Osteocyte (in vitro differentiated cells): ENCODE measurements around the gene RALBP1. TPM values are rescaled to one million over a fixed set of nuclear protein-coding genes. Genes with fewer than 3 reads are reported as not detected.

ENCODE experiments used
- DNase-seq: peaks from one replicate; pipeline ENCODE4 v3.0.0; 2021; ENCODE audit warnings: mixed read lengths; ENCODE audit not compliant: unreplicated experiment; ENCODE audit errors: extremely low spot score
- H3K27ac Mint-ChIP-seq: one replicate; pipeline ENCODE4 v1.8.0; 2021; ENCODE audit warnings: mild to moderate bottlenecking, mixed read lengths; ENCODE audit not compliant: unreplicated experiment
- H3K27me3 Mint-ChIP-seq: one replicate; pipeline ENCODE4 v1.8.0; 2021; ENCODE audit warnings: mixed read lengths; ENCODE audit not compliant: unreplicated experiment
- H3K36me3 Mint-ChIP-seq: one replicate; pipeline ENCODE4 v1.8.0; 2021; ENCODE audit warnings: mixed read lengths; ENCODE audit not compliant: unreplicated experiment
- H3K4me1 Mint-ChIP-seq: one replicate; pipeline ENCODE4 v1.8.0; 2021; ENCODE audit warnings: mixed read lengths; ENCODE audit not compliant: unreplicated experiment
- H3K4me3 Mint-ChIP-seq: one replicate; pipeline ENCODE4 v1.8.0; 2021; ENCODE audit warnings: mild to moderate bottlenecking, moderate library complexity, mixed read lengths; ENCODE audit not compliant: unreplicated experiment
- H3K9me3 Mint-ChIP-seq: one replicate; pipeline ENCODE4 v1.8.0; 2021; ENCODE audit warnings: mixed read lengths; ENCODE audit not compliant: unreplicated experiment
- total RNA-seq: library from RNA; stranded (reverse); gene quantifications from 2 replicates; pipeline ENCODE4 v1.2.1, GENCODE V29; 2021
- TF ChIP-seq, protein P1 (sequence below): fragments of 200-600 bp; sonication (generic); IDR thresholded peaks from 2 replicates; pipeline ENCODE4 v1.5.0; 2021; ENCODE audit warnings: antibody characterized with exemption, mild to moderate bottlenecking, moderate library complexity

The RALBP1 gene
- total RNA-seq, 1 donor from 2014 or later: 50.9 TPM

DNA sequence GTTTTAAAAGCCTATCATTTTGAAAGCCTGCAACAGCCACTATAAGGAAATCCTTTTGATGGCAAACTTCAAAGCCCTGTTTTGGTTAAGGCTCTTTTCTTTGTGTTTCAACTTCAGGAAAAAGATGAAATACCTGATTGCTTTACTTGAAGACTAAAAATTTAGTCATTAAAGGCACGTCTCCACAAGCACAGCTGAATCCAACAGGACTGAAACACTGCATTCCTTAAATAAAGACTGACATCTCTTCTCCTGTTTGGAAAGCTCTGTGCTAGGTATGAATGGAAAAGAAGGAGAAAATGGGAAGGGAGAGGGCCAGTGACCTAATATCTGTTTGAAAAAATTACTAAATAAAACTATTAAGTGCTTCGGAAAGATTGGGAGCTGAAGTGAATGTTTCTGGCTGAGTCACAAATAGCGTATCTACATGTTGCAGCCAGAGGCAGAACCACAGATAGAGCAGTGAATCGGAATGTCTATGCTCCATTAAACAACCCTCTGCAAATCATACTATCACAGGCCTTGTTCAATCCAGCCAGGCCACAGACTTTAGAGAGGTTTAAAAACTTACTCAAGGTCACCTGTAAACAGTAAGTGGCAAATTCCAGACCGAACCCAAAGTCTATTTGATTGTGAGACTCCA lies 21.1 kb upstream of the RALBP1 start:
- H3K27me3 Mint-ChIP-seq: peaks cover 37% of the 10 kb centered on the region
- H3K4me1 Mint-ChIP-seq: no peaks in the 10 kb centered on the region
- peaks cover 10% of the 10 kb centered on the region for H3K9me3 Mint-ChIP-seq
- no peak for DNase-seq
- H3K4me3 Mint-ChIP-seq: no peak overlapping the region
- no peaks in the 10 kb centered on the region for H3K36me3 Mint-ChIP-seq
- H3K27ac Mint-ChIP-seq: no peak overlapping the region
- TF ChIP-seq, protein P1, sequence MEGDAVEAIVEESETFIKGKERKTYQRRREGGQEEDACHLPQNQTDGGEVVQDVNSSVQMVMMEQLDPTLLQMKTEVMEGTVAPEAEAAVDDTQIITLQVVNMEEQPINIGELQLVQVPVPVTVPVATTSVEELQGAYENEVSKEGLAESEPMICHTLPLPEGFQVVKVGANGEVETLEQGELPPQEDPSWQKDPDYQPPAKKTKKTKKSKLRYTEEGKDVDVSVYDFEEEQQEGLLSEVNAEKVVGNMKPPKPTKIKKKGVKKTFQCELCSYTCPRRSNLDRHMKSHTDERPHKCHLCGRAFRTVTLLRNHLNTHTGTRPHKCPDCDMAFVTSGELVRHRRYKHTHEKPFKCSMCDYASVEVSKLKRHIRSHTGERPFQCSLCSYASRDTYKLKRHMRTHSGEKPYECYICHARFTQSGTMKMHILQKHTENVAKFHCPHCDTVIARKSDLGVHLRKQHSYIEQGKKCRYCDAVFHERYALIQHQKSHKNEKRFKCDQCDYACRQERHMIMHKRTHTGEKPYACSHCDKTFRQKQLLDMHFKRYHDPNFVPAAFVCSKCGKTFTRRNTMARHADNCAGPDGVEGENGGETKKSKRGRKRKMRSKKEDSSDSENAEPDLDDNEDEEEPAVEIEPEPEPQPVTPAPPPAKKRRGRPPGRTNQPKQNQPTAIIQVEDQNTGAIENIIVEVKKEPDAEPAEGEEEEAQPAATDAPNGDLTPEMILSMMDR: no peak

DNA sequence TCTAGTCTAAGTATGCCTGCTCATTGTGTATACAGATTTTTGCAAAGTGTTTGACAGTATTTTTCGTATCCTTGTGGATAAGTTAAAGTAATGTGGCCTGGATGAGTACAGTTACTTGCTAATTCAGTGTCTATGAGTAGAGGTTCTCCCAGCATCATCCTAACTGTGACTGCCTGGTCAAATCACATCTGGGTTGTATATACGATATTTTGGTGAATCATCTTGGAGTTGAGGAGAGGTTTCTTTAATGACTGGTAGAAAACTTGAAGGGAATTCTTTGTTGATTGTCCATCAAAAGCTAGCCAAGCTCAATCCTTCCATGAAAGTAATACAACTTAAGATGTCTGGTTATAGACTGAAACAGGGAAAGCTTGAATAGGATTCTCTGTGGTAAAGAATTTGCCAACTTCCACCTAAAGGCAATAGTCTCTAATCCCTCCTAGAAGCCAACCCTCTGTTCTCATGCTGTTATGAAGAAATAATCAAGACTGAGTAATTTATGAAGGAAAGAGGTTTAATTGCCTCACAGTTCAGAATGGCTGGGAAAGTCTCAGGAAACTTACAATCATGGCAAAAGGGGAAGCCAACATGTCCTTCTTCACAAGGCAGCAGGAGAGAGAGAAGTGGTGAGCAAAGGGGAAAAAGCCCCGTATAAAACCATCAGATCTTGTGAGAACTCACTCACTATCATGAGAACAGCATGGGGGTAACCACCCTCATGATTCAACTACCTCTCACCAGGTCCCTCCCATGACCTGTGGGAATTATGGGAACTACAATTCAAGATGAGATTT lies 19.4 kb upstream of the RALBP1 start:
- Mint-ChIP-seq H3K4me3 (no peak overlapping the region), H3K9me3 (peaks cover 10% of the 10 kb centered on the region), H3K27me3 (peaks cover 20% of the 10 kb centered on the region), H3K27ac (no peak overlapping the region), H3K4me1 (no peaks in the 10 kb centered on the region), H3K36me3 (no peaks in the 10 kb centered on the region)
- DNase-seq: no peak
- TF ChIP-seq, protein P1: no peak

DNA sequence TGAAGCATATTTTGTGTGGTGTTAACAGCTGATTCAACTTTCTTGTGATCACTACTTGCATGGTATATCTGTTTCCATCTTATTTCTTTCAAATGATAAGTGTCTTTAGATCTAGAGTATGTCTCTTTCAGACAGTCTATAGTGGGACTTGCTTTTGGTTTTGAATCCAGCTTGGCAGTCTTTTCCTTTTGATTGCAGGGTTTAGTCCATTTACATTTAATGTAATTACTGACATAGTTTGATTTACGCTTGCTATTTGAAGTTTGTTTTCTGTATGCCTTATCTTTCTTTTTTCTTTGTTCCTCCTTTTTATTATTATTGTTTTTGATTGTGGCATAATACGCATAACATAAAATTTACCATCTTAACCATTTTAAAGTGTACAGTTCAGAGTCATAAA lies 9.2 kb upstream of the RALBP1 start:
- peaks cover 28% of the 10 kb centered on the region for H3K27me3 Mint-ChIP-seq
- no peak overlapping the region for H3K27ac Mint-ChIP-seq
- DNase-seq: no peak
- H3K36me3 Mint-ChIP-seq: peaks cover 3% of the 10 kb centered on the region
- no peaks in the 10 kb centered on the region for H3K4me1 Mint-ChIP-seq
- H3K9me3 Mint-ChIP-seq: peaks cover 29% of the 10 kb centered on the region
- TF ChIP-seq, protein P1: no peak
- no peak overlapping the region for H3K4me3 Mint-ChIP-seq

DNA sequence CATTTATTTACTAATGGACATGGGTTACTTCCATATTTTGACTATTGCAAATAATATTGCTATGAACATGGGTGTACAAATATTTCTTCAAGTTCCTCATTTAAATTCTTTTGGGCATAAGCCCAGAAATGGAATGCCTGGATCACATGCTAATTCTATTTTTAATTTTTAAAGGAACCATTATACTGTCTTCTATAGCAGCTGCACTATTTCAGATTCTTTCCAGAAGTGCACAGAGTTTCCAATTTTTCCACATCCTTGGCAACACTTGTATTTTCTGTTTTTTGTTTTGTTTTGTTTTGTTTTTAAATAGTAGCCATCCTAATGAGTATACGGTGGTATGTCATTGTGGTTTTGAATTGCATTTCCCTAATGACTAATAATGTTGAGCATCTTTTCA lies 8.5 kb upstream of the RALBP1 start:
- Mint-ChIP-seq H3K27me3 (peaks cover 26% of the 10 kb centered on the region), H3K36me3 (peaks cover 3% of the 10 kb centered on the region), H3K27ac (no peak overlapping the region), H3K4me1 (no peaks in the 10 kb centered on the region), H3K4me3 (no peak overlapping the region), H3K9me3 (peaks cover 29% of the 10 kb centered on the region)
- TF ChIP-seq, protein P1: no peak
- no peak for DNase-seq

DNA sequence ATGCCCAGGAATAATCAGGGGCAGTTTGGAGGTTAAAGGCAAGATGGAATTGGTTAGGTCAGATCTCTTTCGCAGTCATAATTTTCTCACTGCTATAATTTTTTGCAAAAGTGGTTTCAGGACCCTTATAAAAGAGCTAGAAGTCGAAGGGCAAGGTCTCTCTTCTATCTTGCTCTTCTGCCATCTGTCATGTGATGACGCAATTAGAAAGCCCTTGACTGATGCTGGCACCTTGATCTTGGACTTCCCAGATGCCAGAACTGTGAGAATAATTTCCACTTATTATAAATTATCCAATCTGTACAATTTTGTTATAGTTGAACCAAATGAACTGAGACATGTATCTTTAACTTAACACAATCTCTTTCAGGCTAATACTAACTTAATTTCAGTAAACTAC lies 6.3 kb upstream of the RALBP1 start:
- no peak for DNase-seq
- Mint-ChIP-seq H3K4me3 (no peak overlapping the region), H3K27me3 (peaks cover 19% of the 10 kb centered on the region), H3K9me3 (peaks cover 29% of the 10 kb centered on the region), H3K27ac (no peak overlapping the region), H3K36me3 (peaks cover 3% of the 10 kb centered on the region), H3K4me1 (peaks cover 1% of the 10 kb centered on the region)
- TF ChIP-seq, protein P1: no peak
